Measurements from ENCODE around the gene HDLBP. TPM values are rescaled to one million over a fixed set of nuclear protein-coding genes. Genes with fewer than 3 reads are reported as not detected.
A peak's percentile ranks its signal among the peaks of the same experiment; 100 is the strongest.

Gene HDLBP, protein sequence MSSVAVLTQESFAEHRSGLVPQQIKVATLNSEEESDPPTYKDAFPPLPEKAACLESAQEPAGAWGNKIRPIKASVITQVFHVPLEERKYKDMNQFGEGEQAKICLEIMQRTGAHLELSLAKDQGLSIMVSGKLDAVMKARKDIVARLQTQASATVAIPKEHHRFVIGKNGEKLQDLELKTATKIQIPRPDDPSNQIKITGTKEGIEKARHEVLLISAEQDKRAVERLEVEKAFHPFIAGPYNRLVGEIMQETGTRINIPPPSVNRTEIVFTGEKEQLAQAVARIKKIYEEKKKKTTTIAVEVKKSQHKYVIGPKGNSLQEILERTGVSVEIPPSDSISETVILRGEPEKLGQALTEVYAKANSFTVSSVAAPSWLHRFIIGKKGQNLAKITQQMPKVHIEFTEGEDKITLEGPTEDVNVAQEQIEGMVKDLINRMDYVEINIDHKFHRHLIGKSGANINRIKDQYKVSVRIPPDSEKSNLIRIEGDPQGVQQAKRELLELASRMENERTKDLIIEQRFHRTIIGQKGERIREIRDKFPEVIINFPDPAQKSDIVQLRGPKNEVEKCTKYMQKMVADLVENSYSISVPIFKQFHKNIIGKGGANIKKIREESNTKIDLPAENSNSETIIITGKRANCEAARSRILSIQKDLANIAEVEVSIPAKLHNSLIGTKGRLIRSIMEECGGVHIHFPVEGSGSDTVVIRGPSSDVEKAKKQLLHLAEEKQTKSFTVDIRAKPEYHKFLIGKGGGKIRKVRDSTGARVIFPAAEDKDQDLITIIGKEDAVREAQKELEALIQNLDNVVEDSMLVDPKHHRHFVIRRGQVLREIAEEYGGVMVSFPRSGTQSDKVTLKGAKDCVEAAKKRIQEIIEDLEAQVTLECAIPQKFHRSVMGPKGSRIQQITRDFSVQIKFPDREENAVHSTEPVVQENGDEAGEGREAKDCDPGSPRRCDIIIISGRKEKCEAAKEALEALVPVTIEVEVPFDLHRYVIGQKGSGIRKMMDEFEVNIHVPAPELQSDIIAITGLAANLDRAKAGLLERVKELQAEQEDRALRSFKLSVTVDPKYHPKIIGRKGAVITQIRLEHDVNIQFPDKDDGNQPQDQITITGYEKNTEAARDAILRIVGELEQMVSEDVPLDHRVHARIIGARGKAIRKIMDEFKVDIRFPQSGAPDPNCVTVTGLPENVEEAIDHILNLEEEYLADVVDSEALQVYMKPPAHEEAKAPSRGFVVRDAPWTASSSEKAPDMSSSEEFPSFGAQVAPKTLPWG (N-terminal part only)
- total RNA-seq (2014; rRNA removed; shearing (Covaris generic)) (707 and 711 TPM in 2 replicates), polyA plus RNA-seq (2016; fragmentation: Nextera tagmentation; extraction: Ambion mirVana) (602 and 613 TPM in 2 replicates)

DNA sequence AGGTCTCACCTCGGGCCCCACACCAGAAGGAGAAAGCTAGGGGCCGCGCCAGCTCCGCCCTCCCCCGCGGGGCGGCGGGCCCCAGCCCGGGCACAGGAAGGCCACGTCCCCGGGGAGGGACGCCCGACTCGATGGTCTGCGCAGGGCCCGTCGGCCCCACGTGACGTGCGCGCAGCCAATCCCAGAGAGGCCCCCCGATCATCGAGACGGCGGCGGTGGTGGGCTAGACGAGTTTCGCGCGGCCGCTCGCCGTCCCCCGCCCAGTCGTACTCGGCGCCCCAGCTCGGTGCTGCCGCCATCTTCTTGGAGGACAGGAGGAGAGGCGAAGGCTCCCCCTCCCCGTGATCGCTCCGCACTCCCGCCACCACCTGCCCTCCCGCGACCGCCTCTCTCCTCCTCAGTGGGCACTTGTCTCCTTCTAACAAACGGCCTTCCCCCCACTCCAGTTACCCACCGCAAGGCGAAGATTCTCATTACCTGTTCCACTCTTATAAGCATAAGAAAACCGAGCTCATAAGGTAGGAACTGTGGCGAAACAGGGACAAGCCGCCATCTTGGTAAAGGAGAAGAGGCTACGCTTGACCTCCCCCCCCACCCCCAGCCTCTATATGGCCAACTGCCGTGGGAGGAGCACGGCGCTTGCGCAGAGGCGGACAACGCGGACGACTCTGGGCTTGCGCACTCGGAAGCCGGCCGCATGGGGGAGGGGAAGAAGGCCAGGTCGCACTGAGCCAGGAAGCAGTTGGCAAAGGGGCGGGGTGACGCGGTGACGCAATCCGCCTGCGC lies at the start of gene HDLBP:
Gene HDLBP (minus strand): TSS at position 580 of the 786 bp plus-strand sequence. CDS start 48,803 bp downstream, outside the sequence.
- WGBS, 2 experiments (ENCODE audit: low coverage in 1 of 2, low lambda C conversion rate in 2 of 2, missing lambda C conversion rate in 2 of 2): 1% methylated on average over 43 to 46 of the region's 73 CpGs
- peaks cover 33% of the 10 kb centered on the region for H4K20me1 ChIP-seq (ENCODE audit: insufficient read depth)
- in situ Hi-C loops (cut with MboI): no loop called here

GRCh38 chr2:241364781-241365180 lies 49.3 kb upstream of the HDLBP start:
- Histone ChIP-seq H3K9me2 (ENCODE audit: insufficient read depth) (no peaks in the 10 kb centered on the region), H3K36me3 (ENCODE audit: low read depth) (no peaks in the 10 kb centered on the region), H3F3A (ENCODE audit: insufficient read depth) (no peaks in the 10 kb centered on the region), H3K9ac (no peak overlapping the region), H3K79me2 (ENCODE audit: insufficient read depth) (peaks cover 99% of the 10 kb centered on the region), H3K4me1 (ENCODE audit: insufficient read depth) (0 out of 2 replicates have a peak, but pooled peaks cover 8% of the 10 kb centered on the region), H2AFZ (no peak overlapping the region), H4K20me1 (ENCODE audit: insufficient read depth) (0 out of 2 replicates have a peak, but pooled peaks cover 4% of the 10 kb centered on the region), H3K4me3 (no peak overlapping the region), H3K27ac (no peak overlapping the region), H3K27me3 (replicated peaks; ENCODE audit: insufficient read depth) (no peaks in the 10 kb centered on the region), H3K4me2 (ENCODE audit: unreplicated experiment) (no peak overlapping the region), H3K9me3 (ENCODE audit: low read depth) (no peaks in the 10 kb centered on the region)
- in situ Hi-C loops (cut with MboI): no loop called here
- no peak for TF ChIP-seq EZH2 (IDR thresholded peaks at IDR 0.05; ENCODE audit: insufficient read depth, poor library complexity, severe bottlenecking)
- TF ChIP-seq EZH2phosphoT487 (IDR thresholded peaks at IDR 0.05; ENCODE audit: insufficient read depth, low read depth): no peak
- WGBS, 2 experiments (ENCODE audit: low coverage in 1 of 2, low lambda C conversion rate in 2 of 2, missing lambda C conversion rate in 2 of 2): 70 to 71% methylated on average over 2 of the region's 2 CpGs
- DNase-seq: no peak

More for the DNA sequence above, at the start of gene HDLBP:
- Histone ChIP-seq H3K27ac (peak within 1 kb of the TSS; percentile 98), H3K9ac (peak within 1 kb of the TSS; percentile 99), H3K36me3 (ENCODE audit: low read depth) (no peaks in the 10 kb centered on the region), H3K79me2 (ENCODE audit: insufficient read depth) (peaks cover 90% of the 10 kb centered on the region), H3K4me3 (peak within 1 kb of the TSS; percentile 96), H3K27me3 (replicated peaks; ENCODE audit: insufficient read depth) (no peaks in the 10 kb centered on the region), H2AFZ (peak within 1 kb of the TSS; percentile 68), H3F3A (ENCODE audit: insufficient read depth) (peaks cover 33% of the 10 kb centered on the region), H3K4me1 (ENCODE audit: insufficient read depth) (peaks cover 54% of the 10 kb centered on the region), H3K9me2 (ENCODE audit: insufficient read depth) (no peaks in the 10 kb centered on the region), H3K9me3 (ENCODE audit: low read depth) (no peaks in the 10 kb centered on the region), H3K4me2 (ENCODE audit: unreplicated experiment) (peak within 1 kb of the TSS; percentile 100)
- no peak for TF ChIP-seq EZH2 (IDR thresholded peaks at IDR 0.05; ENCODE audit: insufficient read depth, poor library complexity, severe bottlenecking)
- TF ChIP-seq EZH2phosphoT487 (IDR thresholded peaks at IDR 0.05; ENCODE audit: insufficient read depth, low read depth): no peak
- peak; percentile 99 for DNase-seq

DNA sequence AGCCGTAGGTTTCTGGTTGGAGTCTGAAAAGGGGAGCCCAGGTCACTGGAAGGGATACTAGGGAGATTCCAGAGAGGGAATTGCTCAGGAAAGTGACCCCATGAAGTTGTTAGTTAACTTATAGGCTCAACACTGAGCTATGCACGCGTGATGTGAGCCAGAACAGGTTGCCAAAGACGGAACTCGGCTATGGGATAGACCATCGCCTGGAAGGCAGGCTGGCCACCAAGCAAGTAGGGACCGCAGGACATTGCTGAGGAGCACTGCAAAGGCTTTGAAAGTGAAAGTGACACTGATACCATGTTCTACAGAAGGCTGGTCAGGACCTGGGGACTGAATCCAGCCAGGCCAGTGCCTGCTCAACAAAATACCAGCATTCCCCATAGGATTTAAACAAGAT lies 48.0 kb upstream of the HDLBP start:
- in situ Hi-C loops (cut with MboI): no loop called here
- H3K4me3 ChIP-seq: peak overlapping the region; percentile 7; the same call in 1 of the 2 replicates
- H3K9me3 ChIP-seq (ENCODE audit: low read depth): no peaks in the 10 kb centered on the region

More for the DNA sequence above, 48.0 kb upstream of the HDLBP start:
- TF ChIP-seq EZH2phosphoT487 (IDR thresholded peaks at IDR 0.05; ENCODE audit: insufficient read depth, low read depth): no peak
- no peak for TF ChIP-seq EZH2 (IDR thresholded peaks at IDR 0.05; ENCODE audit: insufficient read depth, poor library complexity, severe bottlenecking)
- peak; percentile 39 for DNase-seq
- Histone ChIP-seq H3K4me1 (ENCODE audit: insufficient read depth) (0 out of 2 replicates have a peak, but pooled peaks cover 8% of the 10 kb centered on the region), H3K79me2 (ENCODE audit: insufficient read depth) (peaks cover 99% of the 10 kb centered on the region), H3K9me2 (ENCODE audit: insufficient read depth) (no peaks in the 10 kb centered on the region), H3K27me3 (replicated peaks; ENCODE audit: insufficient read depth) (no peaks in the 10 kb centered on the region), H3K4me2 (ENCODE audit: unreplicated experiment) (peak overlapping the region; percentile 46), H3K27ac (no peak overlapping the region), H3K36me3 (ENCODE audit: low read depth) (no peaks in the 10 kb centered on the region), H4K20me1 (ENCODE audit: insufficient read depth) (peaks cover 4% of the 10 kb centered on the region; the same call in 1 of the 2 replicates), H3F3A (ENCODE audit: insufficient read depth) (no peaks in the 10 kb centered on the region), H3K9ac (no peak overlapping the region), H2AFZ (no peak overlapping the region)
- WGBS, 2 experiments (ENCODE audit: low coverage in 1 of 2, low lambda C conversion rate in 2 of 2, missing lambda C conversion rate in 2 of 2): 49 to 52% methylated on average over 7 of the region's 7 CpGs
